ENCODE measurements around the gene NMNAT2. TPM values are rescaled to one million over a fixed set of nuclear protein-coding genes. Genes with fewer than 3 reads are reported as not detected.

NMNAT2 gene
- total and polyA plus RNA-seq, 2 experiments from 2014 or later: 3.6 to 10.0 TPM

DNA sequence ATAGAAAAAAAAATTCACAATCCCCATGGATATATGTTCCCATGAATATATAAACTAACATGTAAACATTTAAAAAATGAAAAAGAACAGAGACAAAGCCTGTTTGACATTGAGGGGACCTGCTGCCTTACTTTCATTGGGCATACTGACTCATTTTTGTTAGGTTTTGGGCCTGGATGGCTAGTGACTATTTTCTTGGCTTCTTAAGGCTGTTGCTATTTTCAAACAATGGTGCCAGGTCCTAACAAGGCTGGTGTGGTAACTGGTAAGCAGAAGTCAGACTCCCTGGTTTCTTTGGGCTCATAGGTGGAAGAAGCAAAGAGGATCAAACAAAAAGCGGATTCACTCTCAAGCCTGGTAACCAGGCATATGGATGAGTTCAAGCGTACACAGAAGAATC lies 181.1 kb downstream of the NMNAT2 start (continued):
- TF ChIP-seq, protein P1, sequence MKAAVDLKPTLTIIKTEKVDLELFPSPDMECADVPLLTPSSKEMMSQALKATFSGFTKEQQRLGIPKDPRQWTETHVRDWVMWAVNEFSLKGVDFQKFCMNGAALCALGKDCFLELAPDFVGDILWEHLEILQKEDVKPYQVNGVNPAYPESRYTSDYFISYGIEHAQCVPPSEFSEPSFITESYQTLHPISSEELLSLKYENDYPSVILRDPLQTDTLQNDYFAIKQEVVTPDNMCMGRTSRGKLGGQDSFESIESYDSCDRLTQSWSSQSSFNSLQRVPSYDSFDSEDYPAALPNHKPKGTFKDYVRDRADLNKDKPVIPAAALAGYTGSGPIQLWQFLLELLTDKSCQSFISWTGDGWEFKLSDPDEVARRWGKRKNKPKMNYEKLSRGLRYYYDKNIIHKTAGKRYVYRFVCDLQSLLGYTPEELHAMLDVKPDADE (IDR thresholded peaks at IDR 0.05): no peak
- TF ChIP-seq POLR2AphosphoS5 (IDR thresholded peaks at IDR 0.05; ENCODE audit: low read depth): no peak
- no peak for TF ChIP-seq STAT1 (IDR thresholded peaks at IDR 0.05; ENCODE audit: unreplicated experiment)
- TF ChIP-seq ZNF114 (CRISPR knock-in tag; IDR thresholded peaks at IDR 0.05): no peak
- no peak for TF ChIP-seq NANOG (IDR thresholded peaks at IDR 0.05; ENCODE audit: borderline replicate concordance)
- TF ChIP-seq, protein P2, sequence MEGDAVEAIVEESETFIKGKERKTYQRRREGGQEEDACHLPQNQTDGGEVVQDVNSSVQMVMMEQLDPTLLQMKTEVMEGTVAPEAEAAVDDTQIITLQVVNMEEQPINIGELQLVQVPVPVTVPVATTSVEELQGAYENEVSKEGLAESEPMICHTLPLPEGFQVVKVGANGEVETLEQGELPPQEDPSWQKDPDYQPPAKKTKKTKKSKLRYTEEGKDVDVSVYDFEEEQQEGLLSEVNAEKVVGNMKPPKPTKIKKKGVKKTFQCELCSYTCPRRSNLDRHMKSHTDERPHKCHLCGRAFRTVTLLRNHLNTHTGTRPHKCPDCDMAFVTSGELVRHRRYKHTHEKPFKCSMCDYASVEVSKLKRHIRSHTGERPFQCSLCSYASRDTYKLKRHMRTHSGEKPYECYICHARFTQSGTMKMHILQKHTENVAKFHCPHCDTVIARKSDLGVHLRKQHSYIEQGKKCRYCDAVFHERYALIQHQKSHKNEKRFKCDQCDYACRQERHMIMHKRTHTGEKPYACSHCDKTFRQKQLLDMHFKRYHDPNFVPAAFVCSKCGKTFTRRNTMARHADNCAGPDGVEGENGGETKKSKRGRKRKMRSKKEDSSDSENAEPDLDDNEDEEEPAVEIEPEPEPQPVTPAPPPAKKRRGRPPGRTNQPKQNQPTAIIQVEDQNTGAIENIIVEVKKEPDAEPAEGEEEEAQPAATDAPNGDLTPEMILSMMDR (conservative IDR thresholded peaks at IDR 0.05; ENCODE audit: low read depth in 2 of 2): no peak
- TF ChIP-seq CREB1 (CRISPR knock-in tag; IDR thresholded peaks at IDR 0.05; ENCODE audit: low read depth): no peak
- no peak for TF ChIP-seq EZH2 (IDR thresholded peaks at IDR 0.05; ENCODE audit: low read depth, unreplicated experiment)

DNA sequence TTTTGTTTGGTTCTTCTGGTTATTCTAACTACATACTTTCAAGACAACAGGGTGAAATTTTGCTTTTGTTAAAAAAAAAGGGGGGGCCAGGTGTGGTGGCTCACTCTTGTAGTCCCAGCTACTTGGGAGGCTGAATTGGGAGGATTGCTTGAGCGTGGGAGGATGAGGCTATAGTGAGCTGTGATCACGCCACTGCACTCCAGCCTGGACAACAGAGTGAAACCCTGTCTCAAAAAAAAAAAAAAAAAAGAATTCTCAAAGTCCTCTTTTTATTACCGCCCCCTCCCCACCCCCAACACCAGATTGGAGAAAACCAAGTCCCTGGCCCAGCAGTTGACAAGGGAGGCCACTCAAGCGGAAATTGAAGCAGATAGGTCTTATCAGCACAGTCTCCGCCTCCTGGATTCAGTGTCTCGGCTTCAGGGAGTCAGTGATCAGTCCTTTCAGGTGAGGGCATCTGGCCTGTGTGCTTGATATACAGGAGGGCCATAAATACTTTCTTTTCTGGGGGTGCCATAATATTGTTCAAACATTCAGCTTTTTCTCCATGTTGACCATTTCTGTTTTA lies 181.9 kb downstream of the NMNAT2 start:
- Histone ChIP-seq H2AFZ (no peak overlapping the region), H4K20me1 (replicated peaks; ENCODE audit: insufficient read depth) (no peaks in the 10 kb centered on the region), H3K36me3 (ENCODE audit: insufficient read depth) (no peaks in the 10 kb centered on the region; the same call in 1 of the 2 replicates), H3K9me2 (ENCODE audit: insufficient read depth) (no peaks in the 10 kb centered on the region), H3K27me3 (ENCODE audit: insufficient read depth) (no peaks in the 10 kb centered on the region), H3K79me2 (replicated peaks; ENCODE audit: insufficient read depth) (no peaks in the 10 kb centered on the region), H3K4me3 (no peak overlapping the region), H3K4me1 (ENCODE audit: insufficient read depth) (peaks cover 19% of the 10 kb centered on the region), H3K27ac (ENCODE audit: low read depth) (no peak overlapping the region), H3F3A (replicated peaks; ENCODE audit: low read depth) (peaks cover 8% of the 10 kb centered on the region; the same call in 1 of the 2 replicates), H3K4me2 (no peak overlapping the region)
- ATAC-seq (no peak), DNase-seq (ENCODE audit: low spot score) (no peak)
- Mint-ChIP-seq H3K9me3 (no peaks in the 10 kb centered on the region), H3K27ac (no peak overlapping the region), H3K4me1 (peaks cover 31% of the 10 kb centered on the region), H3K36me3 (ENCODE audit: low read depth) (0 out of 3 replicates have a peak, but pooled peaks cover 2% of the 10 kb centered on the region), H3K4me3 (no peak overlapping the region), H3K27me3 (ENCODE audit: insufficient read depth, low read depth, poor library complexity) (peaks cover 6% of the 10 kb centered on the region)
- TF ChIP-seq EZH2 (IDR thresholded peaks at IDR 0.05; ENCODE audit: low read depth, unreplicated experiment): no peak
- no peak for TF ChIP-seq EZH2phosphoT487 (IDR thresholded peaks at IDR 0.05; ENCODE audit: unreplicated experiment)
- no peak for TF ChIP-seq NANOG (IDR thresholded peaks at IDR 0.05; ENCODE audit: borderline replicate concordance)
- TF ChIP-seq, protein P3, sequence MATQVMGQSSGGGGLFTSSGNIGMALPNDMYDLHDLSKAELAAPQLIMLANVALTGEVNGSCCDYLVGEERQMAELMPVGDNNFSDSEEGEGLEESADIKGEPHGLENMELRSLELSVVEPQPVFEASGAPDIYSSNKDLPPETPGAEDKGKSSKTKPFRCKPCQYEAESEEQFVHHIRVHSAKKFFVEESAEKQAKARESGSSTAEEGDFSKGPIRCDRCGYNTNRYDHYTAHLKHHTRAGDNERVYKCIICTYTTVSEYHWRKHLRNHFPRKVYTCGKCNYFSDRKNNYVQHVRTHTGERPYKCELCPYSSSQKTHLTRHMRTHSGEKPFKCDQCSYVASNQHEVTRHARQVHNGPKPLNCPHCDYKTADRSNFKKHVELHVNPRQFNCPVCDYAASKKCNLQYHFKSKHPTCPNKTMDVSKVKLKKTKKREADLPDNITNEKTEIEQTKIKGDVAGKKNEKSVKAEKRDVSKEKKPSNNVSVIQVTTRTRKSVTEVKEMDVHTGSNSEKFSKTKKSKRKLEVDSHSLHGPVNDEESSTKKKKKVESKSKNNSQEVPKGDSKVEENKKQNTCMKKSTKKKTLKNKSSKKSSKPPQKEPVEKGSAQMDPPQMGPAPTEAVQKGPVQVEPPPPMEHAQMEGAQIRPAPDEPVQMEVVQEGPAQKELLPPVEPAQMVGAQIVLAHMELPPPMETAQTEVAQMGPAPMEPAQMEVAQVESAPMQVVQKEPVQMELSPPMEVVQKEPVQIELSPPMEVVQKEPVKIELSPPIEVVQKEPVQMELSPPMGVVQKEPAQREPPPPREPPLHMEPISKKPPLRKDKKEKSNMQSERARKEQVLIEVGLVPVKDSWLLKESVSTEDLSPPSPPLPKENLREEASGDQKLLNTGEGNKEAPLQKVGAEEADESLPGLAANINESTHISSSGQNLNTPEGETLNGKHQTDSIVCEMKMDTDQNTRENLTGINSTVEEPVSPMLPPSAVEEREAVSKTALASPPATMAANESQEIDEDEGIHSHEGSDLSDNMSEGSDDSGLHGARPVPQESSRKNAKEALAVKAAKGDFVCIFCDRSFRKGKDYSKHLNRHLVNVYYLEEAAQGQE (IDR thresholded peaks at IDR 0.05; ENCODE audit: unreplicated experiment): no peak
- TF ChIP-seq, protein P2 (conservative IDR thresholded peaks at IDR 0.05; ENCODE audit: low read depth in 2 of 2): no peak
